PC-9 (cell line): ENCODE results near the gene PSD4. TPM values are rescaled to one million over a fixed set of nuclear protein-coding genes. Genes with fewer than 3 reads are reported as not detected.

Experiments used
- BruUV-seq: library from RNA; stranded (reverse); fragments of 400-500 nt; replicated peaks from 2 replicates; lab custom pipeline; 2021; lab: Mats Ljungman, UMichigan
- CTCF ChIA-PET: fragments of 300-600 bp; sonication (Branson Sonifier 250); formaldehyde crosslinking; loops from one replicate; lab custom pipeline; 2022; ENCODE audit warnings: antibody characterized with exemption; lab: Charles Lee
- POLR2A ChIA-PET: fragments of 300-600 bp; sonication (Branson Sonifier 250); formaldehyde crosslinking; loops from one replicate; lab custom pipeline; 2022; ENCODE audit warnings: antibody characterized with exemption; ENCODE audit not compliant: unreplicated experiment; lab: Charles Lee
- DNase-seq, 2 experiments: peaks; one replicate each; pipeline versions ENCODE4 v3.0.0 to v3.0.0-alpha.2; 2015 to 2022; ENCODE audit warnings: mixed read lengths in 1 of 2
- H2AFZ ChIP-seq: fragments of 200-600 bp; sonication (generic); 2 replicates; pipeline ENCODE4 v1.8.1; 2017; ENCODE audit warnings: antibody characterized with exemption
- H3F3A ChIP-seq: fragments of 200-600 bp; sonication (generic); 2 replicates; pipeline ENCODE4 v1.8.1; 2017; ENCODE audit warnings: antibody characterized with exemption, mild to moderate bottlenecking, low read depth; ENCODE audit not compliant: insufficient read depth
- H3K27ac ChIP-seq: fragments of 200-600 bp; sonication (generic); 2 replicates; pipeline ENCODE4 v1.6.1; 2016; ENCODE audit warnings: mixed run types
- H3K27me3 ChIP-seq: fragments of 200-600 bp; sonication (generic); 2 replicates; pipeline ENCODE4 v1.6.1; 2016; ENCODE audit warnings: low read depth, mixed run types; ENCODE audit not compliant: insufficient read depth
- H3K36me3 ChIP-seq: fragments of 200-600 bp; sonication (generic); 2 replicates; pipeline ENCODE4 v1.6.1; 2016; ENCODE audit warnings: low read depth, mixed run types
- H3K4me1 ChIP-seq: fragments of 200-600 bp; sonication (generic); replicated peaks from 2 replicates; pipeline ENCODE4 v1.6.1; 2016; ENCODE audit warnings: mixed run types; ENCODE audit not compliant: insufficient read depth
- H3K4me2 ChIP-seq: fragments of 200-600 bp; sonication (generic); 2 replicates; pipeline ENCODE4 v1.6.1; 2017; ENCODE audit warnings: mixed run types
- H3K4me3 ChIP-seq: fragments of 200-600 bp; sonication (generic); 2 replicates; pipeline ENCODE4 v1.6.1; 2016; ENCODE audit warnings: mixed run types
- H3K79me2 ChIP-seq: fragments of 200-600 bp; sonication (generic); 2 replicates; pipeline ENCODE4 v1.6.1; 2017; ENCODE audit warnings: low read depth, mixed run types
- H3K9me2 ChIP-seq: fragments of 200-600 bp; sonication (generic); 2 replicates; pipeline ENCODE4 v1.8.1; 2017; ENCODE audit warnings: mild to moderate bottlenecking; ENCODE audit not compliant: insufficient read depth
- H3K9me3 ChIP-seq: fragments of 200-600 bp; sonication (generic); 2 replicates; pipeline ENCODE4 v1.8.1; 2016; ENCODE audit warnings: low read depth; ENCODE audit not compliant: insufficient read depth
- H4K20me1 ChIP-seq: fragments of 200-600 bp; sonication (generic); 2 replicates; pipeline ENCODE4 v1.8.1; 2017; ENCODE audit not compliant: insufficient read depth
- EZH2 ChIP-seq: fragments of 200-600 bp; sonication (generic); IDR thresholded peaks from 2 replicates; pipeline ENCODE4 v1.8.0; 2017; ENCODE audit warnings: antibody characterized with exemption, low read depth
- intact Hi-C: fragments of 100-400 bp; cut with micrococcal nuclease; formaldehyde crosslinking; loops from one replicate; pipeline ENCODE4 v1.10.0; 2022; ENCODE audit not compliant: unreplicated experiment
- total RNA-seq: library from RNA; stranded (reverse); gene quantifications from 2 replicates; pipeline ENCODE4 v1.2.3, GENCODE V29; 2021
- TF ChIP-seq, protein P1 (sequence below): fragments of 200-600 bp; sonication (generic); conservative IDR thresholded peaks from 2 replicates; pipeline ENCODE4 v1.6.1; 2017; ENCODE audit warnings: mixed run types, antibody characterized with exemption, mild to moderate bottlenecking, moderate library complexity

Gene PSD4
- total RNA-seq, 1 experiment from 2014 or later, result 29.6 TPM

- intact Hi-C loops, result no loop called here
- Histone ChIP-seq H3K4me2 (no peak overlapping the region), H3K27me3 (no peaks in the 10 kb centered on the region), H3K79me2 (peaks cover 18% of the 10 kb centered on the region), H3K4me3 (no peak overlapping the region), H2AFZ (no peak overlapping the region), H3K9me3 (no peaks in the 10 kb centered on the region), H3K4me1 (no peaks in the 10 kb centered on the region), H3K27ac (no peak overlapping the region), H3K9me2 (no peaks in the 10 kb centered on the region), H3K36me3 (no peaks in the 10 kb centered on the region), H3F3A (0 out of 2 replicates have a peak, but pooled peaks cover 5% of the 10 kb centered on the region), H4K20me1 (no peaks in the 10 kb centered on the region)
- POLR2A ChIA-PET, result no interaction called here
- no TSS peak for BruUV-seq
- DNase-seq, result no peak
- CTCF ChIA-PET, result no interaction called here
- TF ChIP-seq EZH2, result no peak
- TF ChIP-seq, protein P1, sequence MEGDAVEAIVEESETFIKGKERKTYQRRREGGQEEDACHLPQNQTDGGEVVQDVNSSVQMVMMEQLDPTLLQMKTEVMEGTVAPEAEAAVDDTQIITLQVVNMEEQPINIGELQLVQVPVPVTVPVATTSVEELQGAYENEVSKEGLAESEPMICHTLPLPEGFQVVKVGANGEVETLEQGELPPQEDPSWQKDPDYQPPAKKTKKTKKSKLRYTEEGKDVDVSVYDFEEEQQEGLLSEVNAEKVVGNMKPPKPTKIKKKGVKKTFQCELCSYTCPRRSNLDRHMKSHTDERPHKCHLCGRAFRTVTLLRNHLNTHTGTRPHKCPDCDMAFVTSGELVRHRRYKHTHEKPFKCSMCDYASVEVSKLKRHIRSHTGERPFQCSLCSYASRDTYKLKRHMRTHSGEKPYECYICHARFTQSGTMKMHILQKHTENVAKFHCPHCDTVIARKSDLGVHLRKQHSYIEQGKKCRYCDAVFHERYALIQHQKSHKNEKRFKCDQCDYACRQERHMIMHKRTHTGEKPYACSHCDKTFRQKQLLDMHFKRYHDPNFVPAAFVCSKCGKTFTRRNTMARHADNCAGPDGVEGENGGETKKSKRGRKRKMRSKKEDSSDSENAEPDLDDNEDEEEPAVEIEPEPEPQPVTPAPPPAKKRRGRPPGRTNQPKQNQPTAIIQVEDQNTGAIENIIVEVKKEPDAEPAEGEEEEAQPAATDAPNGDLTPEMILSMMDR, result no peak
Observed at GRCh38 chr2:113167115-113167932, 6.4 kb upstream of the PSD4 start.

- H3K36me3 ChIP-seq, result no peaks in the 10 kb centered on the region
- H3K4me1 ChIP-seq, result no peaks in the 10 kb centered on the region
- H3F3A ChIP-seq, result 0 out of 2 replicates have a peak, but pooled peaks cover 5% of the 10 kb centered on the region
- no peaks in the 10 kb centered on the region for H4K20me1 ChIP-seq
- no TSS peak for BruUV-seq
- peaks cover 12% of the 10 kb centered on the region for H3K79me2 ChIP-seq
- no peak overlapping the region for H3K27ac ChIP-seq
- H3K4me3 ChIP-seq, result no peak overlapping the region
- H3K9me2 ChIP-seq, result no peaks in the 10 kb centered on the region
- no peak overlapping the region for H3K4me2 ChIP-seq
- DNase-seq, result no peak
- no peak overlapping the region for H2AFZ ChIP-seq
- POLR2A ChIA-PET, result no interaction called here
- intact Hi-C loops, result no loop called here
- no peaks in the 10 kb centered on the region for H3K9me3 ChIP-seq
- H3K27me3 ChIP-seq, result no peaks in the 10 kb centered on the region
- TF ChIP-seq, protein P1, result no peak
- no peak for TF ChIP-seq EZH2
- CTCF ChIA-PET, result no interaction called here
Observed at GRCh38 chr2:113167962-113168340, 5.8 kb upstream of the PSD4 start.

DNA sequence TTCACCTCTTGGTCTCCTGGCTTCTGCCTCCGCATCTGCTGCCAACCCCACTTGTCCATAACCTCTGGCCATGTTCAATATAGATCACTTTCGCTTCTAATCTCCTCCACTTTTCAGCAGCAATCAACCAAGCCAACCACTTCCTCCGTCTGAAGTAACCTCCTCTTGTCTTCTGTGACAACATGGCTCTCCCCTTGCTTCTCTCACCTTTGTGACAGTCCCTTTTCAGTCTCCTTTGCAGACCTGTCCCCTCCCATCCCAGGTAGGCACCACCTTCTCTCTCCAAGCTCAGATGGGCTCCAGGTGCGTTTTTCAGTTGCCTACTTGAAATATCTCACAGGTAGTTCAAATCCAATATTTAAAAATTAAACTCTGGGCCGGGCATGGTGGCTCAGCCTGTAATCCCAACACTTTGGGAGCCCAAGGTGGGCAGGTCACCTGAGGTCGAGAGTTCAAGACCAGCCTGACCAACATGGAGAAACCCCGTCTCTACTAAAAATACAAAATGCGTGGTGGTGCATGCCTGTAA, 4.7 kb upstream of the PSD4 start:
- Histone ChIP-seq H3K4me1 (no peaks in the 10 kb centered on the region), H3K27me3 (no peaks in the 10 kb centered on the region), H3K79me2 (peaks cover 8% of the 10 kb centered on the region), H3K36me3 (no peaks in the 10 kb centered on the region), H4K20me1 (no peaks in the 10 kb centered on the region), H3K27ac (no peak overlapping the region), H3K9me2 (no peaks in the 10 kb centered on the region), H3K9me3 (no peaks in the 10 kb centered on the region), H2AFZ (no peak overlapping the region), H3K4me2 (no peak overlapping the region), H3K4me3 (no peak overlapping the region), H3F3A (0 out of 2 replicates have a peak, but pooled peaks cover 5% of the 10 kb centered on the region)
- CTCF ChIA-PET, result no interaction called here
- no peak for TF ChIP-seq EZH2
- TF ChIP-seq, protein P1, result no peak
- POLR2A ChIA-PET, result no interaction called here
- no TSS peak for BruUV-seq
- intact Hi-C loops, result no loop called here
- DNase-seq, result no peak
